ENCODE results near the gene MLLT1.

MLLT1 gene

DNA sequence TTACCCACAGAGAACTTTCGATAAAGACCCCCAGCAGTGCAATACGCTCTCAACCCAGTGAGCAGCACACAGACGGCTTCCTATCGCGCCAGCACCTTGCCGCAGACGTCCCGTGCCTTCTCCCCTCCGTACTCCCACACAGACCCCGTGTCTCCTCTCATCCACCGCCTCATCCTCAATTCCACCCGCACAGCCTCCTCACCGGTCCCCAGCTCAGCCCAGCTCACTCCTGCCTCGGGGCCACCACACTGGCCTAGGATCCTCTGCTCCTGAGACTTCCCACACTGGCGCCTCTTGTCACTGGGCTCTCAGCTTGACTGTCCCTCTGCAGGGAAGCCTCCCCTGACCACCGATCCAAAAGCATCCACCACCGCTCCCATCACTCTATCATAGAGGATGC lies 9.0 kb downstream of the MLLT1 start:
- DNase-seq (ENCODE audit: low spot score) = no peak
- peak overlapping the region in 1 of 2 donors; percentile 97 for H3K27ac ChIP-seq
- H3K4me3 ChIP-seq = peak overlapping the region; percentile 65
- TF ChIP-seq, protein P1, sequence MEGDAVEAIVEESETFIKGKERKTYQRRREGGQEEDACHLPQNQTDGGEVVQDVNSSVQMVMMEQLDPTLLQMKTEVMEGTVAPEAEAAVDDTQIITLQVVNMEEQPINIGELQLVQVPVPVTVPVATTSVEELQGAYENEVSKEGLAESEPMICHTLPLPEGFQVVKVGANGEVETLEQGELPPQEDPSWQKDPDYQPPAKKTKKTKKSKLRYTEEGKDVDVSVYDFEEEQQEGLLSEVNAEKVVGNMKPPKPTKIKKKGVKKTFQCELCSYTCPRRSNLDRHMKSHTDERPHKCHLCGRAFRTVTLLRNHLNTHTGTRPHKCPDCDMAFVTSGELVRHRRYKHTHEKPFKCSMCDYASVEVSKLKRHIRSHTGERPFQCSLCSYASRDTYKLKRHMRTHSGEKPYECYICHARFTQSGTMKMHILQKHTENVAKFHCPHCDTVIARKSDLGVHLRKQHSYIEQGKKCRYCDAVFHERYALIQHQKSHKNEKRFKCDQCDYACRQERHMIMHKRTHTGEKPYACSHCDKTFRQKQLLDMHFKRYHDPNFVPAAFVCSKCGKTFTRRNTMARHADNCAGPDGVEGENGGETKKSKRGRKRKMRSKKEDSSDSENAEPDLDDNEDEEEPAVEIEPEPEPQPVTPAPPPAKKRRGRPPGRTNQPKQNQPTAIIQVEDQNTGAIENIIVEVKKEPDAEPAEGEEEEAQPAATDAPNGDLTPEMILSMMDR (IDR thresholded peaks at IDR 0.05) = no peak

DNA sequence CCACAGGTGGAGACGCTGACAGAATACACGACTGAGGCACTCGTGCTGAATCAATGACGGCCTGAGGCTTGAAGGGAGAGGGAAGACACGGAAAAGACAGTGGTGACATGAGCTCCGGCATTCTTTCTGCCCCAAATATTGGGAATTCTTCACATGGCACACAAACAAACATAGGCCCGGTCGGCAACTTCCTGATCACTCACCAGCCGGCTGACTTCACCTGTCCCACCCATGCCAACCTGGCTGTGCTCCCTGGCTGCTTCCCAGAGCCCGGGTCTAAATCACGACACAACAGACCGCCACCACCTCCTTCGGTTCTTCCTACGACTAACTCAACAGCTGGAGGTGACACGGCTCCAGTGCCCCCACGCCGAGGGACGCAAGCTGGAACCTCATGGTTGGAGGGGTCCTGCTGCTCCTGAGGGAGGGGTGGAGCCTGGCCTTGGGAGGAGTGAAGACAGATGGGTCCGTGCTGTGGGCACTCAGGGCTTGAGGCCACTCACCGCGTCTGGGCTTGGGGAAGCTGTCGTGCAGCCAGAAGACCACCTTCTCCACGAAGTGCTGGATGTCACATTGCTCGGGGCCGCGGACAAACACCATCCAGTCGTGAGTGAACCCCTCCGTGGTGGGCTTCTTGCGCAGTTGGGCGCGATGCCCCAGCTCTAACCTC lies 9.6 kb downstream of the MLLT1 start:
- DNase-seq (ENCODE audit: low spot score) = no peak
- TF ChIP-seq, protein P1 (IDR thresholded peaks at IDR 0.05) = no peak
- Histone ChIP-seq H3K4me3 (no peak overlapping the region), H3K27ac (peak overlapping the region in 1 of 2 donors; percentile 97)

DNA sequence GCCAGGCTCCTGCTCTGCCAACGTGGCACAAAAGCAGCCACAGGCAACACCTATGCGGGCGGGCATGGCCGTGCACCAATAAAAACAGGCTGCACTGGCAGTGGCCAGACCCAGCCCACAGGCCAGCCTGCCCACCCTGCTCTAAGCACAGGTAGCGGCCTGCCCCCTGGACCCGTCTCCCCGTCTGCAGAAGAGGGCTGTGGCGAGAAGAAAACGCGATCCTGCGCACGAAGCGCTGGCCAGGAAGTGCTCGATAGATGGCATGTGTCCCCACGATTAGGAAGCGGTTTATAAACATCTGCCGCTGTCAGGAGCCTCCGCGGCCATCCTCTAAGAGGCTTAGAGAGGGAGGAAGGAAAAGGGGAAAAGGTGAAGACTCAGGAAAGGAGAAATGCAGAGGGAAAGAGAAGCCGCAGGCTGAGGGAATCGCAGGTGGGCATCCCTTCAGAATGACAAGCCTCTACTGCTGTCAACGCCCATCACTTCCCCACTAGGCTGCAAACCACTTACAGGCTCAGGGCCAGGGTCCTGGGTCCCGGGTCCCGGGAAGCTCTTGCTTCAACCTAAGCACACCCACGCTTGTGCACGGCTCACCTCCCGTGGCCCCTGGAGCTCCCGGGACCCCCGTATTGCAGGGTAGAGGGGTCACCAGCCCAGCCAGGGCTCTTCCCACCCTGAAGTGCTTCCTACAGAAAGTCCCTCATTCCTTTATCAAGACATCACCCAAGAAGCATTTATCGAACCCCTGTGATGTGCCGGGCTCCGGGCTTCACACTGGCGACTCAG lies 10.5 kb downstream of the MLLT1 start:
- Histone ChIP-seq H3K4me3 (no peak overlapping the region), H3K27ac (no peak overlapping the region)
- TF ChIP-seq, protein P1 (IDR thresholded peaks at IDR 0.05) = no peak
- no peak for DNase-seq (ENCODE audit: low spot score)

DNA sequence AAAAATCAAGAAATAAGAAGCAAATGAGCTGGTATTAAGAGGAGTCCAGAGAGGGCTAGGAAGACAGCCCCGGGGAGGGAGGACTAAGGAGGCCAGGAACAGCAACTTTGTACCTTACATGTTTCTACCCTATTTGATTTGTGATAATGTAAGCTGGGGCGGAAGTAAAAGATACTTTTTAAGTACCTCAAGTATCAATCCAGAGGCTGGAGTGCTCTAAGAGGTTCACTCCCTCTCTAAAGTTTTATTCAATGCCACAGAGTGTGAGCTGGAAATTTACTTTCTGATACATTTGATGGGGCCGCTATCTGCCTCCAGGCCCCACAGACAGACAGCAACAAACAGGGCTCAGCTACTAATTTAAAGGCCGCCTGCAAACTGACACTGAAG lies 11.4 kb downstream of the MLLT1 start:
- TF ChIP-seq, protein P1 (IDR thresholded peaks at IDR 0.05) = no peak
- Histone ChIP-seq H3K27ac (no peak overlapping the region), H3K4me3 (no peak overlapping the region)
- DNase-seq (ENCODE audit: low spot score) = no peak

DNA sequence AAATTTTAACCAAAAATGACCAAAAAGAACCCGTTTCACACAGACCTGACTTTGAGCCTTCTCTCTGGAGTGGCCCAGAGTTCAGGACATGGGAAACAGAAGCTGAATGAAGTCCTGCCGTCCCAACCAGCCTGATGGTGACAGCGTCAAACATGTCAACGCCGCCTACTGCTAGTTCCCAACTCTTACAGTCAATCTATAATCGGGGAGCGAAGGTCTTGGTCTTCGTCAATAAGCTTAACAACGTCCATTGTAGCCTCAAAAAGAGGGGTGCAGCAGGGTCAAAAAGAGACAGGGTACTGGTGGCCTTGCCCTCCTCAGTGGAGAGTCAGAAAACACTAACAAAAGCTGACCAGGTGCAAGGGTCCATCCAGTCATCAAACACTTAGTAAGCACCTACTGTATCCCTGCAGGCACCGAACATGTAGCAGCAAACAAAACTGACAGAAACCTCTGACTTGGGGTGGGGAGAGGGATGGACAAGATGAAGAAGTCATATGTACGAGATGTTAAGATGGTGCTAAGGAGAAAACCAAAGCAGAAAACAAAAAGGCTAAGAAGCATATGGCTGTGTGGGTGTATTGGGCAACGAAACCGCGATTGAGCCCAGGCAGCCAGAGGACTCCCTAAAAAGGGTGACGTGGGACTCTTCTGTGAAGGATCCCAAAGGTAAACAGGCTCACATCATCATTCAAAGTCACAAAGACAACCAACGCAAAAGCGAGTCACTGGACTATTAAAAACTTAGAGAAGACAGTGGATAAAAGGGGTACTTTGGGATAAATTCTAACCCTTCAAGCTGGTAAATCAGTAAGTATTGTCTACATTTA lies 12.0 kb downstream of the MLLT1 start:
- no peak for DNase-seq (ENCODE audit: low spot score)

DNA sequence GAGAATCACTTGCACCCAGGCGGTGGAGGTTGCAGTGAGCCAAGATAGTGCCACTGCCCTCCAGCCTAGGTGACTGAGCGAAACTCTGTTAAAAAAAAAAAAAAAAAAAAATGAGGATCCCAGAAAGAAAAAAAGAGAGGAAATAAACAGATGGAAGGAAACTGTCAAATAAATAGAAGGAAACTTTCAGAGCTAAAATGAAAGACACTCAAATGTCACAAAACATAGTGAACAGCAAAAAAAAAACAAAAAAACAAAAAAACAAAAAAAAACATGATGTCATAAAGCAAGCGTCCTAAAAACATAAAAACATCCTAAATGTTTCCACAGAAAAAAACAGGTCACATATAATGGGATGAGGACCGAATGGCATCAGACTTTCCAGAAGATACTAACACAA lies 15.0 kb downstream of the MLLT1 start:
- TF ChIP-seq, protein P1 (IDR thresholded peaks at IDR 0.05) = no peak
- no peak overlapping the region for H3K4me3 ChIP-seq
- no peak overlapping the region for H3K27ac ChIP-seq
- DNase-seq (ENCODE audit: low spot score) = no peak

More for the DNA sequence above, 12.0 kb downstream of the MLLT1 start:
- TF ChIP-seq, protein P1 (IDR thresholded peaks at IDR 0.05) = no peak
- Histone ChIP-seq H3K27ac (no peak overlapping the region), H3K4me3 (no peak overlapping the region)

All from coronary artery (tissue), 2 donors.